ENCODE measurements around the gene TMEM18.

DNA sequence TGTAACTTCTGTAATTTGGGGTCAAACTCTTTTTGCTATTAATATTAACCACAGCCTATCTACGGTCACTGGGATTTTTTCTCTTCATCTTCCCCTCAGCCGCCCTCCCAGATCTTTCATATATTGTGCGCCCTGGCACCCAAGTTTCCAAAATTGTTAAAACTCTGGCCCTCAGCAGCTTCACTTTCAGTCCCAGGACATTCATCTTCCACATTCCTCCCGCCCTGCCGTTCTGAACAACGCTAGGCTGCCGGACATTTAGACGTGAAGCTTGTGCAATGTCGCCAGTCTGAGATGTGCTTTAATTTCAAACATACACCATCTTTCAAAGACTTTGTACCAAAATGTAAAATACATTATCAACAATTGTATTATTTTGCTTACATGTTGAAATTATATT lies 1.8 kb upstream of the TMEM18 start:
- TF ChIP-seq, protein P1, sequence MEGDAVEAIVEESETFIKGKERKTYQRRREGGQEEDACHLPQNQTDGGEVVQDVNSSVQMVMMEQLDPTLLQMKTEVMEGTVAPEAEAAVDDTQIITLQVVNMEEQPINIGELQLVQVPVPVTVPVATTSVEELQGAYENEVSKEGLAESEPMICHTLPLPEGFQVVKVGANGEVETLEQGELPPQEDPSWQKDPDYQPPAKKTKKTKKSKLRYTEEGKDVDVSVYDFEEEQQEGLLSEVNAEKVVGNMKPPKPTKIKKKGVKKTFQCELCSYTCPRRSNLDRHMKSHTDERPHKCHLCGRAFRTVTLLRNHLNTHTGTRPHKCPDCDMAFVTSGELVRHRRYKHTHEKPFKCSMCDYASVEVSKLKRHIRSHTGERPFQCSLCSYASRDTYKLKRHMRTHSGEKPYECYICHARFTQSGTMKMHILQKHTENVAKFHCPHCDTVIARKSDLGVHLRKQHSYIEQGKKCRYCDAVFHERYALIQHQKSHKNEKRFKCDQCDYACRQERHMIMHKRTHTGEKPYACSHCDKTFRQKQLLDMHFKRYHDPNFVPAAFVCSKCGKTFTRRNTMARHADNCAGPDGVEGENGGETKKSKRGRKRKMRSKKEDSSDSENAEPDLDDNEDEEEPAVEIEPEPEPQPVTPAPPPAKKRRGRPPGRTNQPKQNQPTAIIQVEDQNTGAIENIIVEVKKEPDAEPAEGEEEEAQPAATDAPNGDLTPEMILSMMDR (IDR thresholded peaks at IDR 0.05; ENCODE audit: poor library complexity, severe bottlenecking) = no peak
- no peak for TF ChIP-seq TAF1 (IDR thresholded peaks at IDR 0.05; ENCODE audit: low read depth)
- no peak for TF ChIP-seq EP300 (conservative IDR thresholded peaks at IDR 0.05; ENCODE audit: poor library complexity, severe bottlenecking)
- no peak for TF ChIP-seq EZH2 (IDR thresholded peaks at IDR 0.05; ENCODE audit: borderline replicate concordance, insufficient read depth, low read length, poor library complexity, severe bottlenecking)
- no peak for TF ChIP-seq POLR2AphosphoS5 (IDR thresholded peaks at IDR 0.05)
- TF ChIP-seq SMC3 (conservative IDR thresholded peaks at IDR 0.05; ENCODE audit: poor library complexity) = no peak
- no peak for TF ChIP-seq RAD21 (conservative IDR thresholded peaks at IDR 0.05)

Data from neural cell (in vitro differentiated cells).